GM19328 (cell line): ENCODE measurements around the gene KCNK2.
"Not testable (repeated sequence)": the region's sequence is repeated elsewhere in the genome, so short reads cannot be mapped to it uniquely, and the experiment has no call there.

Experiments used
- ATAC-seq: cut with Tn5 transposase; IDR thresholded peaks from one replicate; pipeline ENCODE4 v1.9.1; 2021; ENCODE audit warnings: mild to moderate bottlenecking, moderate library complexity; ENCODE audit not compliant: unreplicated experiment

KCNK2 gene

GRCh38 chr1:215147024-215147423 is 64.5 kb downstream of the KCNK2 start:
- no peak for ATAC-seq

GRCh38 chr1:215151841-215152549 is 69.5 kb downstream of the KCNK2 start:
- ATAC-seq = no peak

- ATAC-seq = no peak
Observed at GRCh38 chr1:215156232-215156631, 73.7 kb downstream of the KCNK2 start.

GRCh38 chr1:215160351-215160750 is 77.8 kb downstream of the KCNK2 start:
- no peak for ATAC-seq

- not testable (repeated sequence) for ATAC-seq
Observed at GRCh38 chr1:215163144-215163543, 80.6 kb downstream of the KCNK2 start.

GRCh38 chr1:215166886-215167285 is 84.3 kb downstream of the KCNK2 start:
- no peak for ATAC-seq

- ATAC-seq = no peak
Observed at GRCh38 chr1:215181518-215181917, 99.0 kb downstream of the KCNK2 start.

GRCh38 chr1:215185067-215185620 is 102.6 kb downstream of the KCNK2 start:
- no peak for ATAC-seq

- no peak for ATAC-seq
Observed at GRCh38 chr1:215188302-215188950, 105.9 kb downstream of the KCNK2 start.

GRCh38 chr1:215192306-215192705 is 109.8 kb downstream of the KCNK2 start:
- ATAC-seq = no peak

- ATAC-seq = no peak
Observed at GRCh38 chr1:215198021-215198420, 115.5 kb downstream of the KCNK2 start.

GRCh38 chr1:215200121-215200520 is 117.6 kb downstream of the KCNK2 start:
- no peak for ATAC-seq

- no peak for ATAC-seq
Observed at GRCh38 chr1:215201283-215201682, 118.7 kb downstream of the KCNK2 start.

- ATAC-seq = no peak
Observed at GRCh38 chr1:215202868-215203267, 120.3 kb downstream of the KCNK2 start.

- ATAC-seq = no peak
Observed at GRCh38 chr1:215210167-215210566, 127.6 kb downstream of the KCNK2 start.

GRCh38 chr1:215215846-215216245 is 133.3 kb downstream of the KCNK2 start:
- ATAC-seq = no peak

- no peak for ATAC-seq
Observed at GRCh38 chr1:215219372-215219771, 136.8 kb downstream of the KCNK2 start.

GRCh38 chr1:215220346-215220745 is 137.8 kb downstream of the KCNK2 start:
- no peak for ATAC-seq

- ATAC-seq = no peak
Observed at GRCh38 chr1:215226757-215227156, 144.2 kb downstream of the KCNK2 start.

- ATAC-seq = no peak
Observed at GRCh38 chr1:215228193-215228592, 145.7 kb downstream of the KCNK2 start.

- no peak for ATAC-seq
Observed at GRCh38 chr1:215241451-215241850, 158.9 kb downstream of the KCNK2 start.

GRCh38 chr1:215243345-215244054 is 161.0 kb downstream of the KCNK2 start:
- ATAC-seq = no peak
